GM18520 (cell line): ENCODE results near the gene DNAH8.
"Not testable (repeated sequence)": the region's sequence is repeated elsewhere in the genome, so short reads cannot be mapped to it uniquely, and the experiment has no call there.

Experiments used
- ATAC-seq: cut with Tn5 transposase; IDR thresholded peaks from one replicate; pipeline ENCODE4 v1.9.1; 2021; ENCODE audit not compliant: unreplicated experiment

Gene DNAH8

GRCh38 chr6:38836585-38836984 is 121.5 kb downstream of the DNAH8 start:
- ATAC-seq: no peak

GRCh38 chr6:38837101-38837500 is 122.0 kb downstream of the DNAH8 start:
- no peak for ATAC-seq

- no peak for ATAC-seq
These were observed 128.7 kb downstream of the DNAH8 start for GRCh38 chr6:38843798-38844197.

- ATAC-seq: no peak
These were observed 130.8 kb downstream of the DNAH8 start for GRCh38 chr6:38845931-38846330.

- no peak for ATAC-seq
These were observed 131.2 kb downstream of the DNAH8 start for GRCh38 chr6:38846361-38846760.

GRCh38 chr6:38846844-38847243 is 131.7 kb downstream of the DNAH8 start:
- no peak for ATAC-seq

- no peak for ATAC-seq
These were observed 132.4 kb downstream of the DNAH8 start for GRCh38 chr6:38847497-38847896.

- no peak for ATAC-seq
These were observed 133.6 kb downstream of the DNAH8 start for GRCh38 chr6:38848760-38849159.

- no peak for ATAC-seq
These were observed 137.1 kb downstream of the DNAH8 start for GRCh38 chr6:38852215-38852614.

- ATAC-seq: no peak
These were observed 138.1 kb downstream of the DNAH8 start for GRCh38 chr6:38853236-38853635.

- ATAC-seq: no peak
These were observed 141.4 kb downstream of the DNAH8 start for GRCh38 chr6:38856492-38856891.

GRCh38 chr6:38857815-38858214 is 142.7 kb downstream of the DNAH8 start:
- no peak for ATAC-seq

GRCh38 chr6:38860041-38860440 is 144.9 kb downstream of the DNAH8 start:
- ATAC-seq: no peak

GRCh38 chr6:38861926-38862401 is 146.9 kb downstream of the DNAH8 start:
- ATAC-seq: no peak

GRCh38 chr6:38865521-38866174 is 150.5 kb downstream of the DNAH8 start:
- no peak for ATAC-seq

- ATAC-seq: no peak
These were observed 152.6 kb downstream of the DNAH8 start for GRCh38 chr6:38867726-38868125.

- no peak for ATAC-seq
These were observed 156.8 kb downstream of the DNAH8 start for GRCh38 chr6:38871741-38872568.

GRCh38 chr6:38873001-38873400 is 157.9 kb downstream of the DNAH8 start:
- no peak for ATAC-seq

GRCh38 chr6:38873816-38874215 is 158.7 kb downstream of the DNAH8 start:
- ATAC-seq: not testable (repeated sequence)

- ATAC-seq: no peak
These were observed 161.4 kb downstream of the DNAH8 start for GRCh38 chr6:38876475-38876874.

GRCh38 chr6:38877721-38878120 is 162.6 kb downstream of the DNAH8 start:
- no peak for ATAC-seq

GRCh38 chr6:38882157-38882556 is 167.0 kb downstream of the DNAH8 start:
- ATAC-seq: no peak
